NB4 (cell line): ENCODE measurements around the gene ESYT2.

Experiments used
- MYC ChIP-seq: IDR thresholded peaks from 2 replicates; pipeline ENCODE4 v1.6.1; 2011; ENCODE audit warnings: low read depth, low read length
- POLR2A ChIP-seq: IDR thresholded peaks from 2 replicates; pipeline ENCODE4 v1.6.1; 2011; ENCODE audit warnings: mild to moderate bottlenecking; ENCODE audit not compliant: insufficient read length; ENCODE audit errors: extremely low read depth
- TF ChIP-seq, protein P1 (sequence below): IDR thresholded peaks from one replicate; pipeline ENCODE4 v1.5.1; 2012; ENCODE audit warnings: low read depth, low read length

DNA sequence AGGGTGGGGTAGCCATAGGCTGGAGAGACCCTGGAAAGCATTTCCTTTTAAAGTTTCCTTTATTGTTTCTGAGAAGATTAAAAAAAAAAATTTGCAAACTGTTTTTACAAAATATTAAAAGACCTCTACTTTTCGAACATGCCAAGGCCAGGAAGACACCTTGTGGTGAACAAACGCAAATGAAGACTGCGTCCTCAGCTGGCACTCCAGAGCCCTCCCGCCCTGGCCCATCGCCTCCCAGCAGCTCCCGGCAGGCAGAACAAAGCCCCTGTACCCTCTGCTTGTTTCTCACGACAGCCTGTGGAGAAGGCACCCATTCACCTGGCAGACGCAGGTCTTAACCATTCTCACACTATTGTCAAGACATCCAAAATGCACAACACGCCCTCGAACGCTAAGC lies 56.4 kb downstream of the ESYT2 start:
- TF ChIP-seq, protein P1, sequence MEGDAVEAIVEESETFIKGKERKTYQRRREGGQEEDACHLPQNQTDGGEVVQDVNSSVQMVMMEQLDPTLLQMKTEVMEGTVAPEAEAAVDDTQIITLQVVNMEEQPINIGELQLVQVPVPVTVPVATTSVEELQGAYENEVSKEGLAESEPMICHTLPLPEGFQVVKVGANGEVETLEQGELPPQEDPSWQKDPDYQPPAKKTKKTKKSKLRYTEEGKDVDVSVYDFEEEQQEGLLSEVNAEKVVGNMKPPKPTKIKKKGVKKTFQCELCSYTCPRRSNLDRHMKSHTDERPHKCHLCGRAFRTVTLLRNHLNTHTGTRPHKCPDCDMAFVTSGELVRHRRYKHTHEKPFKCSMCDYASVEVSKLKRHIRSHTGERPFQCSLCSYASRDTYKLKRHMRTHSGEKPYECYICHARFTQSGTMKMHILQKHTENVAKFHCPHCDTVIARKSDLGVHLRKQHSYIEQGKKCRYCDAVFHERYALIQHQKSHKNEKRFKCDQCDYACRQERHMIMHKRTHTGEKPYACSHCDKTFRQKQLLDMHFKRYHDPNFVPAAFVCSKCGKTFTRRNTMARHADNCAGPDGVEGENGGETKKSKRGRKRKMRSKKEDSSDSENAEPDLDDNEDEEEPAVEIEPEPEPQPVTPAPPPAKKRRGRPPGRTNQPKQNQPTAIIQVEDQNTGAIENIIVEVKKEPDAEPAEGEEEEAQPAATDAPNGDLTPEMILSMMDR, result no peak
- no peak for TF ChIP-seq POLR2A
- TF ChIP-seq MYC, result no peak
